IMR-90 (cell line): ENCODE results near the gene RFPL1. TPM values are rescaled to one million over a fixed set of nuclear protein-coding genes. Genes with fewer than 3 reads are reported as not detected.

Experiments
- ATAC-seq: fragments of 200-7000 bp; cut with Tn5 transposase; 2 replicates; pipeline ENCODE4 v1.9.1; 2020; ENCODE audit warnings: low read depth, mild to moderate bottlenecking, moderate library complexity
- BruUV-seq: library from RNA; stranded (reverse); fragments of 400-500 nt; replicated peaks from 2 replicates; lab custom pipeline; 2021; lab: Mats Ljungman, UMichigan
- CTCF ChIA-PET: fragments of 300-600 bp; formaldehyde crosslinking; extraction: SDS; loops from one replicate; lab custom pipeline; 2021; ENCODE audit warnings: antibody characterized with exemption; lab: Yijun Ruan, JAX
- POLR2A ChIA-PET: fragments of 300-600 bp; sonication (Branson Sonifier 250); formaldehyde crosslinking; loops from one replicate; lab custom pipeline; 2022; ENCODE audit warnings: antibody characterized with exemption; ENCODE audit not compliant: unreplicated experiment; lab: Charles Lee
- DNase-seq: peaks from one replicate; pipeline ENCODE4 v3.0.0; 2013
- H2AFZ ChIP-seq: replicated peaks from 2 replicates; pipeline ENCODE3; 2013; ENCODE audit warnings: low read length, mild to moderate bottlenecking; ENCODE audit not compliant: poor library complexity
- H2AK5ac ChIP-seq: 2 replicates; pipeline ENCODE4 v1.6.1; 2013; ENCODE audit warnings: low read depth, low read length, inconsistent platforms
- H2AK9ac ChIP-seq: replicated peaks from 2 replicates; pipeline ENCODE3; 2013; ENCODE audit warnings: mild to moderate bottlenecking, low read depth, low read length, moderate library complexity; ENCODE audit not compliant: poor library complexity
- H2BK120ac ChIP-seq: 2 replicates; pipeline ENCODE4 v1.6.1; 2013; ENCODE audit warnings: low read depth, low read length, inconsistent platforms
- H2BK15ac ChIP-seq: 3 replicates; pipeline ENCODE4 v1.6.1; 2013; ENCODE audit warnings: low read depth, low read length, inconsistent platforms
- H2BK20ac ChIP-seq: 2 replicates; pipeline ENCODE4 v1.6.1; 2013; ENCODE audit warnings: low read depth, mild to moderate bottlenecking, inconsistent platforms, low read length, moderate library complexity
- H2BK5ac ChIP-seq: 2 replicates; pipeline ENCODE4 v1.6.1; 2013; ENCODE audit warnings: mild to moderate bottlenecking, low read depth, low read length, inconsistent platforms; ENCODE audit not compliant: poor library complexity, severe bottlenecking
- H3K14ac ChIP-seq: replicated peaks from 2 replicates; pipeline ENCODE4 v1.6.1; 2013; ENCODE audit warnings: low read depth, low read length, inconsistent platforms
- H3K18ac ChIP-seq: 2 replicates; pipeline ENCODE4 v1.6.1; 2013; ENCODE audit warnings: low read depth, low read length, control low read depth
- H3K23ac ChIP-seq: 2 replicates; pipeline ENCODE4 v1.6.1; 2013; ENCODE audit warnings: low read depth, low read length, inconsistent platforms
- H3K27ac ChIP-seq: 2 replicates; pipeline ENCODE4 v1.5.1; 2013; ENCODE audit warnings: mild to moderate bottlenecking, control low read depth, low read length; ENCODE audit not compliant: insufficient read depth
- H3K27me3 ChIP-seq: 2 replicates; pipeline ENCODE4 v1.6.1; 2013; ENCODE audit warnings: low read length; ENCODE audit not compliant: control insufficient read depth, insufficient read depth
- H3K36me3 ChIP-seq: 2 replicates; pipeline ENCODE4 v1.6.1; 2013; ENCODE audit warnings: low read length, mixed read lengths; ENCODE audit not compliant: control insufficient read depth, insufficient read depth
- H3K4ac ChIP-seq: 2 replicates; pipeline ENCODE4 v1.6.1; 2013; ENCODE audit warnings: low read depth, low read length, inconsistent platforms
- H3K4me1 ChIP-seq: 2 replicates; pipeline ENCODE4 v1.6.1; 2013; ENCODE audit warnings: low read length, mixed read lengths; ENCODE audit not compliant: control insufficient read depth, insufficient read depth
- H3K4me2 ChIP-seq: 2 replicates; pipeline ENCODE4 v1.6.1; 2013; ENCODE audit warnings: low read depth, mild to moderate bottlenecking, control low read depth, low read length, moderate library complexity
- H3K4me3 ChIP-seq: 2 replicates; pipeline ENCODE4 v1.5.1; 2013; ENCODE audit warnings: low read depth, mild to moderate bottlenecking, control low read depth, low read length, moderate library complexity; ENCODE audit not compliant: insufficient read depth
- H3K56ac ChIP-seq: 2 replicates; pipeline ENCODE4 v1.6.1; 2013; ENCODE audit warnings: low read length, inconsistent platforms; ENCODE audit not compliant: insufficient read depth; ENCODE audit errors: extremely low read depth
- H3K79me1 ChIP-seq, 2 experiments: 2 replicates each; pipeline ENCODE4 v1.6.1; 2013; ENCODE audit warnings: low read length in 2 of 2, inconsistent platforms in 1 of 2, low read depth in 1 of 2
- H3K9ac ChIP-seq: 2 replicates; pipeline ENCODE4 v1.6.1; 2013; ENCODE audit warnings: low read depth, low read length, control low read depth
- H3K9me1 ChIP-seq: 2 replicates; pipeline ENCODE4 v1.6.1; 2013; ENCODE audit warnings: low read length, inconsistent platforms; ENCODE audit not compliant: insufficient read depth
- H3K9me3 ChIP-seq: 2 replicates; pipeline ENCODE4 v1.6.1; 2013; ENCODE audit warnings: low read length; ENCODE audit not compliant: control insufficient read depth, insufficient read depth
- H4K20me1 ChIP-seq: 2 replicates; pipeline ENCODE4 v1.6.1; 2013; ENCODE audit warnings: low read length, inconsistent platforms; ENCODE audit not compliant: insufficient read depth
- H4K5ac ChIP-seq: 2 replicates; pipeline ENCODE4 v1.6.1; 2013; ENCODE audit warnings: mild to moderate bottlenecking, low read depth, low read length, control low read depth
- H4K8ac ChIP-seq, 2 experiments: 2 replicates each; pipeline ENCODE4 v1.6.1; 2013; ENCODE audit warnings: low read depth in 2 of 2, low read length in 2 of 2, control low read depth in 1 of 2, inconsistent platforms in 1 of 2
- H4K91ac ChIP-seq: 2 replicates; pipeline ENCODE4 v1.6.1; 2013; ENCODE audit warnings: low read depth, low read length, inconsistent platforms; ENCODE audit not compliant: insufficient read depth
- BHLHE40 ChIP-seq: fragments of 150-350 bp; IDR thresholded peaks from 2 replicates; pipeline ENCODE4 v1.6.1; 2016; ENCODE audit warnings: mild to moderate bottlenecking, low read depth, low read length
- MAFK ChIP-seq: IDR thresholded peaks from 2 replicates; pipeline ENCODE4 v1.6.1; 2012; ENCODE audit warnings: low read depth, low read length, improper control_type of control experiment
- NFE2L2 ChIP-seq: fragments of 150-350 bp; IDR thresholded peaks from 2 replicates; pipeline ENCODE4 v1.6.1; 2016; ENCODE audit warnings: low read depth, mild to moderate bottlenecking, low read length
- POLR2A ChIP-seq: IDR thresholded peaks from 2 replicates; pipeline ENCODE4 v1.6.1; 2012; ENCODE audit warnings: mild to moderate bottlenecking, low read depth, low read length
- RCOR1 ChIP-seq: IDR thresholded peaks from 2 replicates; pipeline ENCODE4 v1.6.1; 2012; ENCODE audit warnings: mild to moderate bottlenecking, low read length, improper control_type of control experiment; ENCODE audit not compliant: insufficient replicate concordance
- WGBS, 2 experiments: methylation state at CpG; one replicate each; pipeline versions ENCODE4 v1.1.5 to v1.1.7; 2013; ENCODE audit warnings: missing lambda C conversion rate in 2 of 2; ENCODE audit not compliant: insufficient read length in 1 of 2; ENCODE audit errors: extremely low coverage in 2 of 2; 5-methylcytosine and 5-hydroxymethylcytosine counted together
- dilution Hi-C: fragments of 300-500 bp; cut with HindIII; formaldehyde crosslinking; loops from one replicate; pipeline ENCODE4 v1.14.3; 2018; ENCODE audit warnings: low sequenced_read_pairs; ENCODE audit not compliant: unreplicated experiment
- in situ Hi-C: fragments of 300-500 bp; cut with MboI; formaldehyde crosslinking; loops from 3 replicates; pipeline ENCODE4 v1.14.3; 2019; ENCODE audit warnings: low sequenced_read_pairs, inconsistent platforms, mixed read lengths
- intact Hi-C: fragments of 100-400 bp; cut with micrococcal nuclease; formaldehyde crosslinking; loops from 2 replicates; pipeline ENCODE4 v1.10.0; 2022
- polyA plus RNA-seq, 3 experiments: library from polyadenylated mRNA; depleted of rRNA; stranded (reverse); fragments of >200 nt; gene quantifications; 2 replicates each; pipeline ENCODE4 v1.2.3, GENCODE V29; 2012; ENCODE audit warnings: low replicate concordance in 1 of 3
- total RNA-seq: library from RNA; depleted of rRNA; stranded (reverse); fragments of >200 nt; gene quantifications from 2 replicates; pipeline ENCODE4 v1.2.3, GENCODE V29; 2012

The RFPL1 gene
- total and polyA plus RNA-seq, 2 of the 4 experiments (the other 2 are of a cell fraction) = not detected

- no peak overlapping the region for H3K56ac ChIP-seq
- TF ChIP-seq NFE2L2 (no peak), BHLHE40 (no peak), MAFK (no peak), POLR2A (no peak), RCOR1 (no peak)
- in situ Hi-C loops = no loop called here
- ChIA-PET POLR2A (no interaction called here), CTCF (no interaction called here)
- H3K27me3 ChIP-seq = peaks cover 20% of the 10 kb centered on the region
- no peaks in the 10 kb centered on the region for H3K36me3 ChIP-seq
- no peak overlapping the region for H3K23ac ChIP-seq
- H3K14ac ChIP-seq = no peak overlapping the region
- H3K4me3 ChIP-seq = no peak overlapping the region
- no peak overlapping the region for H3K9ac ChIP-seq
- H3K18ac ChIP-seq = no peak overlapping the region
- H4K8ac ChIP-seq = no peak overlapping the region
- no peaks in the 10 kb centered on the region for H3K9me3 ChIP-seq
- H2AK5ac ChIP-seq = no peak overlapping the region
- ATAC-seq (no peak), DNase-seq (no peak)
- H4K5ac ChIP-seq = no peak overlapping the region
- 57% methylated on average over 1 of the region's 5 CpGs; no CpG with 5 or more reads in 1 of the 2 experiments for whole genome bisulfite sequencing, 2 experiments
- H3K4me2 ChIP-seq = no peak overlapping the region
- no peak overlapping the region for H3K27ac ChIP-seq
- dilution Hi-C loops = no loop called here
- intact Hi-C loops = no loop called here
- H3K79me1 ChIP-seq = no peaks in the 10 kb centered on the region
- H4K91ac ChIP-seq = no peak overlapping the region
- H3K4me1 ChIP-seq = no peaks in the 10 kb centered on the region; the same call in 1 of the 2 replicates
- H2AFZ ChIP-seq = no peak overlapping the region
- no peak overlapping the region for H2BK20ac ChIP-seq
- no peaks in the 10 kb centered on the region for H3K9me1 ChIP-seq
- no peaks in the 10 kb centered on the region for H4K20me1 ChIP-seq
- H2BK120ac ChIP-seq = no peak overlapping the region
- no peak overlapping the region for H2BK15ac ChIP-seq
- BruUV-seq = no TSS peak
- no peak overlapping the region for H2BK5ac ChIP-seq
- H2AK9ac ChIP-seq = no peak overlapping the region
- H3K4ac ChIP-seq = no peak overlapping the region
Measured at GRCh38 chr22:29447906-29448305, 9.5 kb downstream of the RFPL1 start.
